SU-DHL-6 (cell line): ENCODE data around the gene BLNK.

ENCODE experiments used
- H2AFZ ChIP-seq: fragments of 200-600 bp; sonication (generic); 2 replicates; pipeline ENCODE4 v1.6.1; 2014; ENCODE audit warnings: low read depth, mild to moderate bottlenecking, moderate library complexity, mixed read lengths, antibody characterized with exemption, low read length; ENCODE audit not compliant: severe bottlenecking
- H3F3A ChIP-seq: fragments of 200-600 bp; shearing (Covaris generic); 2 replicates; pipeline ENCODE4 v1.6.0; 2016; ENCODE audit warnings: antibody characterized with exemption, mild to moderate bottlenecking; ENCODE audit not compliant: insufficient read depth
- H3K27ac ChIP-seq: fragments of 200-600 bp; sonication (generic); 2 replicates; pipeline ENCODE4 v1.5.1; 2016; ENCODE audit warnings: low read depth, mild to moderate bottlenecking, low read length, moderate library complexity, mixed read lengths
- H3K27me3 ChIP-seq: fragments of 200-600 bp; sonication (generic), shearing (Covaris generic); 2 replicates; pipeline ENCODE4 v1.6.0; 2014; ENCODE audit warnings: mild to moderate bottlenecking, low read length
- H3K36me3 ChIP-seq: fragments of 200-600 bp; sonication (generic); 2 replicates; pipeline ENCODE4 v1.6.1; 2014; ENCODE audit warnings: mild to moderate bottlenecking, low read length, mixed read lengths
- H3K4me2 ChIP-seq: fragments of 300-600, 200-600 bp; shearing (Covaris generic), sonication (generic); 2 replicates; pipeline ENCODE4 v1.6.0; 2014; ENCODE audit warnings: low read length, low read depth, mild to moderate bottlenecking; ENCODE audit not compliant: poor library complexity, severe bottlenecking
- H3K4me3 ChIP-seq: fragments of 200-600 bp; sonication (generic); 2 replicates; pipeline ENCODE4 v1.5.1; 2014; ENCODE audit warnings: antibody characterized with exemption, low read length, mild to moderate bottlenecking, mixed read lengths; ENCODE audit not compliant: insufficient read depth, poor library complexity, severe bottlenecking
- H3K79me2 ChIP-seq: fragments of 200-600 bp; sonication (generic); 2 replicates; pipeline ENCODE4 v1.6.1; 2014; ENCODE audit warnings: mild to moderate bottlenecking, low read length, moderate library complexity; ENCODE audit not compliant: insufficient read depth
- H3K9ac ChIP-seq: fragments of 200-600 bp; sonication (generic); 2 replicates; pipeline ENCODE4 v1.7.0; 2014; ENCODE audit warnings: mild to moderate bottlenecking, low read length
- H3K9me2 ChIP-seq: fragments of 200-600 bp; sonication (generic); replicated peaks from 2 replicates; pipeline ENCODE4 v1.6.1; 2014; ENCODE audit warnings: low read length; ENCODE audit not compliant: insufficient read depth
- H3K9me3 ChIP-seq: fragments of 200-600 bp; sonication (generic); 2 replicates; pipeline ENCODE4 v1.6.1; 2014; ENCODE audit warnings: low read length, mixed read lengths; ENCODE audit not compliant: insufficient read depth
- H4K20me1 ChIP-seq: fragments of 200-600 bp; sonication (generic); 2 replicates; pipeline ENCODE4 v1.6.1; 2014; ENCODE audit warnings: low read depth, mild to moderate bottlenecking, antibody characterized with exemption, low read length, moderate library complexity, mixed read lengths
- EZH2phosphoT487 ChIP-seq: fragments of 200-600 bp; sonication (generic), shearing (Covaris generic); conservative IDR thresholded peaks from 2 replicates; pipeline ENCODE4 v1.6.1; 2018; ENCODE audit warnings: mild to moderate bottlenecking, antibody characterized with exemption, low read length, moderate library complexity, mixed read lengths
- TF ChIP-seq, protein P1 (sequence below): fragments of 200-600 bp; sonication (generic); IDR thresholded peaks from one replicate; pipeline ENCODE4 v1.5.1; 2017; ENCODE audit warnings: antibody characterized with exemption, mild to moderate bottlenecking, low read length, moderate library complexity; ENCODE audit not compliant: insufficient read depth, poor library complexity, severe bottlenecking

The BLNK gene

DNA sequence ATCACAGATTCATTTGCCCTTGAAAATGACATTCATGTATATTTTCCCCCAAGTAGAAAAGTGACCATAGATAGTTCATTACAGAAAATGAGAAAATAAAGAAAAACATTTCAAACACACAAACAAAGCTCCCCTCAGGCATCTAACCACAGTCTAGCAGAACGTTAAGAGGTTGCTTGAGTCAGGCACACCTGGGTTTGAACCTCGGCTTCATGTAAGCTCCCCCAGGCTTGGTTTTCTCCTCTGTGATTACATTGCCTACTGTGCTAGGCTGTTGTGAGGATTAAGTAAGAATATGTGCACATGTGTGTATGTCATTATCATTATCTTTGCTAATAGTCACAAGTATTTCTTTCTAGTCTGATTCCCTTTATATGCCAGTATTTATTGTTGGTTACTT lies 42.0 kb upstream of the BLNK start:
- H3K36me3 ChIP-seq, result no peaks in the 10 kb centered on the region
- TF ChIP-seq EZH2phosphoT487, result no peak
- TF ChIP-seq, protein P1, sequence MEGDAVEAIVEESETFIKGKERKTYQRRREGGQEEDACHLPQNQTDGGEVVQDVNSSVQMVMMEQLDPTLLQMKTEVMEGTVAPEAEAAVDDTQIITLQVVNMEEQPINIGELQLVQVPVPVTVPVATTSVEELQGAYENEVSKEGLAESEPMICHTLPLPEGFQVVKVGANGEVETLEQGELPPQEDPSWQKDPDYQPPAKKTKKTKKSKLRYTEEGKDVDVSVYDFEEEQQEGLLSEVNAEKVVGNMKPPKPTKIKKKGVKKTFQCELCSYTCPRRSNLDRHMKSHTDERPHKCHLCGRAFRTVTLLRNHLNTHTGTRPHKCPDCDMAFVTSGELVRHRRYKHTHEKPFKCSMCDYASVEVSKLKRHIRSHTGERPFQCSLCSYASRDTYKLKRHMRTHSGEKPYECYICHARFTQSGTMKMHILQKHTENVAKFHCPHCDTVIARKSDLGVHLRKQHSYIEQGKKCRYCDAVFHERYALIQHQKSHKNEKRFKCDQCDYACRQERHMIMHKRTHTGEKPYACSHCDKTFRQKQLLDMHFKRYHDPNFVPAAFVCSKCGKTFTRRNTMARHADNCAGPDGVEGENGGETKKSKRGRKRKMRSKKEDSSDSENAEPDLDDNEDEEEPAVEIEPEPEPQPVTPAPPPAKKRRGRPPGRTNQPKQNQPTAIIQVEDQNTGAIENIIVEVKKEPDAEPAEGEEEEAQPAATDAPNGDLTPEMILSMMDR, result no peak
- no peak overlapping the region for H3K4me2 ChIP-seq
- H3K9me2 ChIP-seq, result no peaks in the 10 kb centered on the region
- no peak overlapping the region for H3K27ac ChIP-seq
- no peaks in the 10 kb centered on the region for H4K20me1 ChIP-seq
- no peak overlapping the region for H3K4me3 ChIP-seq
- no peaks in the 10 kb centered on the region for H3K79me2 ChIP-seq
- no peaks in the 10 kb centered on the region for H3K27me3 ChIP-seq
- no peak overlapping the region for H2AFZ ChIP-seq
- H3K9me3 ChIP-seq, result no peaks in the 10 kb centered on the region
- H3K9ac ChIP-seq, result no peak overlapping the region
- no peaks in the 10 kb centered on the region for H3F3A ChIP-seq

GRCh38 chr10:96311180-96311715 lies 39.9 kb upstream of the BLNK start:
- no peaks in the 10 kb centered on the region for H4K20me1 ChIP-seq

GRCh38 chr10:96310321-96310669 lies 38.9 kb upstream of the BLNK start:
- no peaks in the 10 kb centered on the region for H3K27me3 ChIP-seq
- no peak overlapping the region for H3K9ac ChIP-seq
- no peaks in the 10 kb centered on the region for H3F3A ChIP-seq
- H3K9me2 ChIP-seq, result no peaks in the 10 kb centered on the region
- no peak overlapping the region for H3K4me3 ChIP-seq
- no peaks in the 10 kb centered on the region for H3K79me2 ChIP-seq
- H2AFZ ChIP-seq, result no peak overlapping the region
- TF ChIP-seq, protein P1, result no peak
- no peak for TF ChIP-seq EZH2phosphoT487
- H3K27ac ChIP-seq, result no peak overlapping the region
- no peaks in the 10 kb centered on the region for H3K36me3 ChIP-seq
- no peaks in the 10 kb centered on the region for H4K20me1 ChIP-seq
- no peak overlapping the region for H3K4me2 ChIP-seq
- no peaks in the 10 kb centered on the region for H3K9me3 ChIP-seq

More at GRCh38 chr10:96311180-96311715, 39.9 kb upstream of the BLNK start:
- H3K9ac ChIP-seq, result no peak overlapping the region
- H3F3A ChIP-seq, result no peaks in the 10 kb centered on the region
- H3K27me3 ChIP-seq, result no peaks in the 10 kb centered on the region
- no peak overlapping the region for H3K27ac ChIP-seq
- H3K4me2 ChIP-seq, result no peak overlapping the region
- H3K9me3 ChIP-seq, result no peaks in the 10 kb centered on the region
- TF ChIP-seq, protein P1, result no peak
- H2AFZ ChIP-seq, result no peak overlapping the region
- H3K36me3 ChIP-seq, result no peaks in the 10 kb centered on the region
- H3K79me2 ChIP-seq, result no peaks in the 10 kb centered on the region
- no peak overlapping the region for H3K4me3 ChIP-seq
- no peaks in the 10 kb centered on the region for H3K9me2 ChIP-seq
